ENCODE measurements around the gene ADAMTSL1. TPM values are rescaled to one million over a fixed set of nuclear protein-coding genes. Genes with fewer than 3 reads are reported as not detected.

The ADAMTSL1 gene
- total and polyA plus RNA-seq, 8 donors, result 1.1 to 98.8 (median 8.4) TPM

- TF ChIP-seq EP300 (IDR thresholded peaks at IDR 0.05), result no peak
- TF ChIP-seq POLR2A (IDR thresholded peaks at IDR 0.05), result no peak
- no peak for TF ChIP-seq POLR2AphosphoS5 (IDR thresholded peaks at IDR 0.05)
- TF ChIP-seq, protein P1, sequence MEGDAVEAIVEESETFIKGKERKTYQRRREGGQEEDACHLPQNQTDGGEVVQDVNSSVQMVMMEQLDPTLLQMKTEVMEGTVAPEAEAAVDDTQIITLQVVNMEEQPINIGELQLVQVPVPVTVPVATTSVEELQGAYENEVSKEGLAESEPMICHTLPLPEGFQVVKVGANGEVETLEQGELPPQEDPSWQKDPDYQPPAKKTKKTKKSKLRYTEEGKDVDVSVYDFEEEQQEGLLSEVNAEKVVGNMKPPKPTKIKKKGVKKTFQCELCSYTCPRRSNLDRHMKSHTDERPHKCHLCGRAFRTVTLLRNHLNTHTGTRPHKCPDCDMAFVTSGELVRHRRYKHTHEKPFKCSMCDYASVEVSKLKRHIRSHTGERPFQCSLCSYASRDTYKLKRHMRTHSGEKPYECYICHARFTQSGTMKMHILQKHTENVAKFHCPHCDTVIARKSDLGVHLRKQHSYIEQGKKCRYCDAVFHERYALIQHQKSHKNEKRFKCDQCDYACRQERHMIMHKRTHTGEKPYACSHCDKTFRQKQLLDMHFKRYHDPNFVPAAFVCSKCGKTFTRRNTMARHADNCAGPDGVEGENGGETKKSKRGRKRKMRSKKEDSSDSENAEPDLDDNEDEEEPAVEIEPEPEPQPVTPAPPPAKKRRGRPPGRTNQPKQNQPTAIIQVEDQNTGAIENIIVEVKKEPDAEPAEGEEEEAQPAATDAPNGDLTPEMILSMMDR (IDR thresholded peaks at IDR 0.05), result no peak
- H3K27ac ChIP-seq, result no peak overlapping the region
- 89 to 95% (median 93%) methylated on average over 8 to 9 of the region's 9 CpGs for WGBS, 5 donors
- H3K4me1 ChIP-seq, result peaks cover 0 to 14% (median 7%) of the 10 kb centered on the region in 4 donors
- no peak overlapping the region for H3K4me3 ChIP-seq
- H3K27me3 ChIP-seq, result no peaks in the 10 kb centered on the region
- intact Hi-C loops (cut with DNase I; ENCODE audit: low total_unique reads), result no loop called here
- DNase-seq, result no peak
- H3K36me3 ChIP-seq, result peaks cover 0 to 4% (median 0%) of the 10 kb centered on the region in 4 donors
- H3K9me3 ChIP-seq, result peaks cover 0 to 3% (median 0%) of the 10 kb centered on the region in 4 donors
Observed at GRCh38 chr9:18906656-18907395, 432.9 kb downstream of the ADAMTSL1 start.

DNA sequence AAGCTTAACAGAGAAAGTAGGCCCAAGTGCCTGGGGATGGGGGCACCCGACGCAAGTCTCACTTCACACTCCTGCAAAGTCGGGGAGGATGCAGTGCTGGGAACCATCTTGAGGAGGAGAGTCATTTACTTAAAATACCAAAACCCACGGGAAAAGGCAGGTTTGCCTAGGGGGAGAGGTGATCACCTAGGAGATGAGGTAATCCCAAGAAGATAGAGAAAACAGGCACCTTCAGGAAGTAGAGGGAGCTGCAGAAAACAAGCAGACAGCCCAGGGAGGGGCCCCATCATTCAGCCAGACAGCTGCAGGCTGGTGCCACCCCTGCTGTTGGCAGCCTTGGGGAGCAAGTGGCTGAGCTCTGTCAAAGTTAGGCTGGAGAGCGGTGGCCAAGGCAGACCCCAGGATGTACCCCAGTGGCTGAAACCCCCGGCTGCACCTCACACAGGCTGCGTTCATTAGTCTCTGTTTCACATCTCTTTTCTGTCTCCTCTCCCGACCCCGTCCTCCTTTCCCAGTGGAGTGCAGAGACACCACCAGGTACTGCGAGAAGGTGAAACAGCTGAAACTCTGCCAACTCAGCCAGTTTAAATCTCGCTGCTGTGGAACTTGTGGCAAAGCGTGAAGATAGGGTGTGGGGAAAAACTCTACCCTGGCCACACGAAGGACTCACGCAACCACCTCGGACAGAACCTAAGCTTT, 434.1 kb downstream of the ADAMTSL1 start:
- Histone ChIP-seq H3K9me3 (no peaks in the 10 kb centered on the region), H3K27me3 (no peaks in the 10 kb centered on the region), H3K4me1 (peaks cover 0 to 14% (median 7%) of the 10 kb centered on the region in 4 donors), H3K27ac (no peak overlapping the region), H3K36me3 (peaks cover 0 to 4% (median 0%) of the 10 kb centered on the region in 4 donors), H3K4me3 (no peak overlapping the region)
- intact Hi-C loops (cut with DNase I; ENCODE audit: low total_unique reads), result no loop called here
- no peak for DNase-seq
- TF ChIP-seq, protein P1 (IDR thresholded peaks at IDR 0.05), result no peak
- TF ChIP-seq POLR2AphosphoS5 (IDR thresholded peaks at IDR 0.05) (no peak), POLR2A (IDR thresholded peaks at IDR 0.05) (no peak), EP300 (IDR thresholded peaks at IDR 0.05) (no peak)
- WGBS, 5 donors, result 73 to 89% (median 81%) methylated on average over 15 of the region's 15 CpGs

DNA sequence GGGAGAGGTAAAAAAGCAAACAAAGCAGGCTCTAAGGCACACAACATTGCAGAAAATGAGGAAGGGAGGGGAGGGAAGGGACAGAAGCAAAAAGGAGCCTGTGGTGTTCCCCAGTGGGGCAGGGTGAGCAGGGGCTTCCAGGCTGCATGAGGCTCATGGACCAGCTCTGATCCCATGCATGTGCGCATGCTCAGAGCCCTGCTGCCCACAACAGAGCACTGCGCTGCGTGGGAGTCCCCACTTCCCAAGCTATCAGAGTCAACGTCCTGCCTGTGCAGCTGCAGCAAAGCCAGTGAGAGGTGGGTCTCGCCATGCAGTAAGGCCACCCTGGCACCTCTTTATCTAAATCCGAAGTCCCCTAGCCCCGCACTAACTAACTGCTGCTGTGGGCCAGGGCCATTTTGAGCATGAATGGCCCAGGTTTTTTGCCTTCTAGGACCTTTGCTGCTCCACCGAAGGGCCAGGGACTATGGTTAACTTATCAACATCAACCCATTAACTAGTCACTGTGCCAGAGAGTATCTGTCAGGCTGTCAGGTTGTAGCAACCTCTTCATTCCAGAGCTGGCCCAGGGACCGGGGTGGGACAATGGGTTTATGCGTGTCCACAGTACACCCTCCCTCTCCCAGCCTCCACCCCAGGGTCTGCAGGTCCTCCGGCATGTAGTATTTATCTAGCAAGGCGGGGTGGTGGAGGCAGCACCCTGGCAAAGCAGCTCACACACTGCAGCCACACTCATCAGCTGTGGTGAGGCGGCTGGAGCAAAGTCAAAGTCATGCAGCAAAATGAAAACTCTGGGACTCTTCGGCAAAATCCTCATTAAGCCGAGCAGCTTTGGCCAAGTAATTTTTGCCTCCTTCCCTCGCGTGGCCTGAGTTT, 435.4 kb downstream of the ADAMTSL1 start:
- no peaks in the 10 kb centered on the region for H3K27me3 ChIP-seq
- TF ChIP-seq POLR2AphosphoS5 (IDR thresholded peaks at IDR 0.05) (no peak), EP300 (IDR thresholded peaks at IDR 0.05) (no peak), POLR2A (IDR thresholded peaks at IDR 0.05) (no peak)
- TF ChIP-seq, protein P1 (IDR thresholded peaks at IDR 0.05), result no peak
- H3K4me3 ChIP-seq, result no peak overlapping the region
- no peaks in the 10 kb centered on the region for H3K9me3 ChIP-seq
- 50 to 74% (median 56%) methylated on average over 16 to 17 of the region's 17 CpGs for WGBS, 5 donors
- intact Hi-C loops (cut with DNase I; ENCODE audit: low total_unique reads), result no loop called here
- peak in 1 of 2 donors; percentile 26 for DNase-seq
- peaks cover 0 to 4% (median 0%) of the 10 kb centered on the region in 4 donors for H3K36me3 ChIP-seq
- peaks cover 0 to 14% (median 7%) of the 10 kb centered on the region in 4 donors for H3K4me1 ChIP-seq
- H3K27ac ChIP-seq, result no peak overlapping the region

DNA sequence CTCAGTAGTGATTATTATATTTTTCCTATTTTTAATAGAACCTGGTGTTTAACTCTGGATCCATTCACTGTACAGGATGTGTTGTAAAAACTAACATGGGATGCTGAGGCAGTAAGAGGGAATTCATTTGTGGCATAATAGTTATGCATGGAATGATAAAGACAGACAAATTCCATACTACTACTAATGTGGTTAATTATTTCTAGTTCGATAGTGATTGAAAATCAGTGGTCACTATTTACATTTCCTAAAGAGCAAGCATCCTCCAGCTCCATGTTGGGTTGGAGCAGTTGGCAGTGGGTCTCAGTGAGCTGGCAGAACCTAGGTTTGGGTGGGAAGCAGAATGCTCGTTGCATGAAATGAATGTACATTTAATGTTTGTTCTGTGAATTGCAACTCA, 436.5 kb downstream of the ADAMTSL1 start:
- TF ChIP-seq, protein P1 (IDR thresholded peaks at IDR 0.05), result no peak
- no peak for TF ChIP-seq POLR2AphosphoS5 (IDR thresholded peaks at IDR 0.05)
- no peak for TF ChIP-seq EP300 (IDR thresholded peaks at IDR 0.05)
- TF ChIP-seq POLR2A (IDR thresholded peaks at IDR 0.05), result no peak
- Histone ChIP-seq H3K4me3 (no peak overlapping the region), H3K27ac (no peak overlapping the region), H3K27me3 (no peaks in the 10 kb centered on the region), H3K4me1 (peaks cover 0 to 14% (median 7%) of the 10 kb centered on the region in 4 donors), H3K36me3 (peaks cover 0 to 3% (median 0%) of the 10 kb centered on the region in 4 donors), H3K9me3 (no peaks in the 10 kb centered on the region)
- no peak for DNase-seq
- 18 to 31% (median 20%) methylated on average over 2 of the region's 2 CpGs for WGBS, 5 donors
- intact Hi-C loops (cut with DNase I; ENCODE audit: low total_unique reads), result no loop called here

All from stomach (tissue), 9 donors.